GM21737 (cell line): ENCODE data around the gene RAD21L1.

Source experiments
- ATAC-seq: cut with Tn5 transposase; IDR thresholded peaks from one replicate; pipeline ENCODE4 v1.9.1; 2021; ENCODE audit warnings: mild to moderate bottlenecking, moderate library complexity; ENCODE audit not compliant: unreplicated experiment

Gene RAD21L1

DNA sequence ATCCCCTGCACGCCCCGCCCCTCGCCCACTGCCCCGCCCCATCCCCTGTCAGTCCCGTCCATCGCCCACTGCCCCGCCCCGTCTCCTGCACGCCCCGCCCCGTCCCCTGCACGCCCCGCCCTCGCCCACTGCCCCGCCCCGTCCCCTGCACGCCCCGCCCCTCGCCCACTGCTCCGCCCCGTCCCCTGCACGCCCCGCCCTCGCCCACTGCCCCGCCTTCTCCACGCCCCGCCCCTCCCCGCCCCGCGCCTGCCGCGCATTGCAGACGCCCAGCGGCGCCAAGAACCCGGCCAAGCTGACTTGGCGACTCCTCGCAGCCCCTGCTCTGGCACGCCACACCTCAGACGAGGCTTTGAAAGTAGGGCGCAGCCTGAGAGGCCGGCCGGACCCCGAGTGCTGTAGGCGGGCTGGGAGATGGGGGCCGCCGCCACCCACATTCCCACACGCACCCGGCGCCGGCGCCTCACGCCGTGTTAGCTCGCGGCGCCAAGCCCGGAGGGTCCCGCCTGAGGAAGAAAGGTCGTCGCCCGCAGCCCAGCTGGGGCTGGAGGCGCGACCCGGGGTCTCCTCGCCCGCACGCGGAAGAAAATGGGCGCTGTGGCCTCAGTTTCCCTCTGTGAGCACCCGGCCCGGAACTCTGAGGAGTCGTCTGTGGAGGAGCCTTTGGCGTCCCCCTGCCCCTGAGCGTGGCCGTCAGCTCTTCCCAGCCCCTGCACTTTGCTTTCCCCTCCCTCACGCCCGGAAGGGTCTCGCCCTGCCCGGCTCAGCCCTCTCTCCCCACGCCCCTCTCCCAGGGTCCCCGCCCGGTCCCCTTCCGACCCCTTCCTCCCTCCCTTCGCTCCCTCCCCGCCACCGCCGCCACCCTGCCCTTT, at the start of gene RAD21L1:
Gene RAD21L1, plus strand, starts transcription at position 262 of the 872 bp plus-strand sequence. CDS start 2,410 bp downstream, outside the sequence.
- ATAC-seq = no peak

- ATAC-seq = no peak
Observed at GRCh38 chr20:1177680-1178079, 48.2 kb upstream of the RAD21L1 start.

DNA sequence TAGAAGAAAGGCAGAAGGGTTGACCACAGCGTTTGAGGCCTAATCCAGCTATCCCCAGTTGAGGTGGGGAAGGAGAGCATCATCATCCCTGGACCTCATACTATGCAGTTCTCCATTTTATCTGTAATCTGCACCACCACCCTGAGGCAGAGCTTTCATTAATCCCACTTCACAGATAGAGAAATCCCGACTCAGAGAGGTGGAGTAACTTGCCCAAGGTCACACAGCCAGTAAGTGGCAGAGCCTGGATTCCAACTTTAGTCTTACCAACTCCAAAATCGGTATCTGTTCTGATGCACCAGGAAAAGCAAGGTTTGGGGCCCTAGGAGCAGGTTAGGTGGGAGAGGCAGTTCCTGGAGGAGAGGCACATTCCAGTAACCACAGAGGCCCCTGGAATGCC, 47.7 kb upstream of the RAD21L1 start:
- no peak for ATAC-seq

DNA sequence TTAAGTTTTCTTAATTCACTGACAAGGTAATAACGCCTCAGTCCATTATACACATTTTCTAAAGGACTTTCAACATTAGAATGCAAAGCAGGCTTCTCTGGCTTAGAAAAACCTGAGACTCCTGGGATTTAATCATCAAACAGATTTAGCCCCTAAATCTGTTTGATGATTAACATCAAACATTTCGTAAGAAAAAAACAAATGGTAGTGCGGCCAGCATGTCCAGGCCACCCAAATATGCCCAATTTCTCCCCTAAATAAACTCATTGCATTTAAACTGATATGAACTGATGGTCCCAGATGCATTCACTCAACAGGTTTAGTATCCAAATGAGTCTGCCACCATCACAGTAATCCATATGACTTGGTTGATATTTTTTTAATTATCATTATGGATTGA, 47.2 kb upstream of the RAD21L1 start:
- no peak for ATAC-seq

DNA sequence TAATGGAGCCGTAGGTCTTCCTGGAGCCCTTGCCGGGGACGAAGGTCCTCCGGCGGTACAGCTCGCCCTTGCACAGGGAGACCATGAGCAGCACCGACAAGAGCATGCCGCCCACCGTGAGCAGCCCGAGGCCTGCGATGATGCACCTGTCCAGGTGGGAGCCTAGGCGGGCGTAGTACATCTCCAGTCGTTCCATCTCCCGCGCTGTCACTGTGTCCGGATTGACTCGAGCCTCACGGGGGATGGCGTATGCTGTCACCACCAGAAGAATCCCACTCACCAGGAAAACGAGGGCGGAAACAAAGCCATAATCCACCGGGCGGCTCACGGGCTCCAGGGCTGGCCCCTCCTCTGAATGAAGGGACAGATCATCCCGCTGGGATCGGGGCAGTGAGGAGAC, 44.9 kb upstream of the RAD21L1 start:
- no peak for ATAC-seq

DNA sequence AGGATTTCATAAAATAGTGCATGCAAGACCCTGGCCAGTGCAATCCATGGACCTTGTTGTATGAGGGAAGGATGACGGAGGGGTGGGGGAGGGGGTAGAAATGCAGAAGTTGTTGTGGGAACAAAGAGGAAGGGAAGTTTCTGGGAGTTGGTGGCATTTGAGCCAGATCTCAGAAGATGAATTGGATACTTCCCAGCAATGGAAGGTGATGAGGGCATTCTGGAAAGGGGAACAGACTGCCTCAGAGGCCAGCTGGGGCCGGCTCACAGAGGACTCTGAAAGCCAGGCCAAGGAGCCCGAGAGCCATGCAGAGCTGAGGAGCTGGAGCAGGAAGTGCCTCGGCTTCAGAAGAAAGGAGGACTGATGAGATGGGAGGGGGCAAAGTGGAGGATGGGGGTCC, 43.7 kb upstream of the RAD21L1 start:
- no peak for ATAC-seq

- no peak for ATAC-seq
Observed at GRCh38 chr20:1183153-1183552, 42.7 kb upstream of the RAD21L1 start.

GRCh38 chr20:1184260-1184637, 41.6 kb upstream of the RAD21L1 start:
- no peak for ATAC-seq

- no peak for ATAC-seq
Observed at GRCh38 chr20:1184638-1185315, 41.1 kb upstream of the RAD21L1 start, which contains the start of gene TMEM74B. Gene TMEM74B, minus strand, starts transcription at chr20:1184981. Its CDS starts 1,180 bp downstream, at chr20:1183801.

- no peak for ATAC-seq
Observed at GRCh38 chr20:1185316-1185741, 40.5 kb upstream of the RAD21L1 start.

DNA sequence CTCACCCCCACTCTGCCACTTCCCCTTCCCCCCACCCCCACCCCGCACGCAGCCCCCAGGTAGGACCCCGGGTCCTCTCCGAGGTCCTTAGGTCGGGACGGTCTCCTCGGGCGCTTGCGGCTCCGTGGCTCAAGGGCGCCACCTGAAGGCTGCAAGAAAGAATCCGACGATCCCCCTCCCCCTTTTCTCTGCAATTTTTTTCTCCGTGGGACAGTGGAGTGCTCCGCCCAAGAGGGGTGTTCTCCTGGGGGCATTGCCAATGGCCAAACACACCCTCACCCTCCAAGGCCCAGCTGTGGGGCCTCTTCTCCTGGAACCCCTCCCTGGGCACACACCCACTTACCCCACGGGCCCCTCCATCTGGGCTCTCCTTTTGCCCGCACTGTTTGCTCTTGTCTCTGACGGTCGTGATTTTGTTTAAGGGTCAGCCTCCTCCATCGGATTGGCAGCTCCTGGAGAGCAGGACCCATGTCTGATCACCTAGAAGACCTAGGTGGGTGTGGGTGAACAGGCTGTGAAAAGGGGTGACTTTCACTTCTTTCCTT, 40.0 kb upstream of the RAD21L1 start:
- ATAC-seq = no peak

DNA sequence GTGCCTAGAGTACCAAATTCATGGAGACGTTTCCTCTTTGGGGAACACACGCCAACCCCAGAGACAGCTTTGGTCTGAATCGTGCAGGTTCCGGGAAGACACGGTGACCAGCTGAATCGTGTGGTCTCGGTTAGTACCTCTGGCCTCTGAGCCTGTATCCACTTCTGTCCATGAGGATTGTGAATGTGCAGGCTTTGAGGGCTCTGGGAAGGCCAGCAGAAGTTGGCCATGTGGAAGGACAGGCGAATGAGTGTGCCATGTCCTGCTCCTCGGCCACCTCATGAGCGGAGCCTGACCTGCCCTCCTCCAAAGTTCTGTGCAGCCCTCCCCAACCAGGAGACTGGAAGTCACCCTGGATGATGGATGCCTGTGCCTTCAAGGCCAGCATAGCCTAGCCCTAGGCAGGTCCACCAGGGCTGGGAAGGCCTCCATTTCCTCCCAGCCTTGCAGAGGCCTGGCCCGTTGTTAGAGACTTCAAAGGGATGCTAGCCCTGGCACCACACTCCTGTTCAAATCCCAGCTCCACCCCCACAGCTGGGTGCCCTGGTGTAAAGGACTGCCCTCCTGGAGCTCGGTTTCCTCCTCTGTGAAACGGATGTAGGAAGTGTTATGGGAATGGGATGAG, 39.4 kb upstream of the RAD21L1 start:
- ATAC-seq = no peak

DNA sequence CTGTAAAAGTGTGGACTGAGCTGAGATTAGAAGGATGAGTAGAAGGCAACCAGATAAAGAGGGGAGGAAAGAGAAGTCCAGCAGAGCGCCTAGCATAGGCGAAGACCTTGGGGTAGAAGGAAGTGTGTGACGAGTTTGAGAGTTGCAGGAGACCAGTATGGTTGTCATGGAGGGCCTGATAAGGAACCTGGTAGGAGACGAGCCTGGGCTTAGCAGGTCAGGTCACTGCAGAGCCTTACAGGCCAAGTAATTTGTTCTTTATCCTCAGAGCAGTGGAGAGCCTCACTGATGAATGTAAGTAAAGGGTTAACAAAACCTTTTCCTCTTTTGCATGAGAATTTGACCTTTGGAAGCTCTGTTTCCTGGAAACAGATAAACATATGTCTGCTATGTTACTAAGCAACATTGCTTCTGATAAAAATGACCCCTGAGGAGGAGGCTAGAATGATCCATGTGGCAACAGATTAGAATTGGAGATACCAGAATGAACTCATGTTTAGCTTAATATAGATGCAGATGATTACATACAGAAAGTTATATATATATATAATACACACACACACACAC, 38.2 kb upstream of the RAD21L1 start:
- no peak for ATAC-seq

DNA sequence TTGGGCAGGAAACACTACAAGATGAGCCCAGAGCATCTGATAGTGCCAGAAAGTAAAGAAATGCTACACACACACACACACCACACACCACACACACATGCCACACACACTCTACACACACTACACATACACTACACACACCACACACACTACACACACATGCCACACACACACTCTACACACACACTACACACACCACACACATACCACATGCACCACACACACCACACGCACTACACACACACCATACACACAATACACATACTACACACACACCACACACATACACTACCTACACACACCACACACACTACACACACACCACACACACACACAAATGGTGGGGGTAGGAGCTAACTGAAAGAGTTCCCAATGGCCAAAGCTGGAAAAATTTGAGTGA, 37.5 kb upstream of the RAD21L1 start:
- ATAC-seq = no peak

GRCh38 chr20:1189827-1190226, 36.0 kb upstream of the RAD21L1 start:
- ATAC-seq = no peak

- no peak for ATAC-seq
Observed at GRCh38 chr20:1190847-1191246, 35.0 kb upstream of the RAD21L1 start.

DNA sequence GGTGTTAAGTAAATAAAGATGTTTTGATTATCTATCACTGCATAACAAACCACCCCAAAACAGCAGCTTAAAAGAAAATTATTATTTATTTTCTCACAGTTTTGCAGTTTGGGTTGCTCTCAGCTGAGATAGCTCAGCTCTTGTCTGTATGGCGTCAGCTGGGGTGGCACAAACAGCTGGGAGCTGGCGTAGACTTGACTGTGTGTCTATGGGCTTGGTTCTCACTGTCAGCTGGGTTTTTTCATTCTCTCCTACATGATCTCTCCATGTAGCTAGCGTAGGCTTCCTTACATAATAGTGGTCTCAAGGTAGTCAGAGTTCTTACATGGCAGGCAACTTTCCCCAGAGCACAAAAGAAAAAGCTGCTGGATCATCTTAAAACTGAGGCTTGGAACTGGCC, 34.5 kb upstream of the RAD21L1 start:
- ATAC-seq = no peak

GRCh38 chr20:1195226-1195625, 30.6 kb upstream of the RAD21L1 start:
- no peak for ATAC-seq

- no peak for ATAC-seq
Observed at GRCh38 chr20:1196634-1197033, 29.2 kb upstream of the RAD21L1 start.

GRCh38 chr20:1197801-1198200, 28.0 kb upstream of the RAD21L1 start:
- ATAC-seq = no peak

- no peak for ATAC-seq
Observed at GRCh38 chr20:1198751-1199150, 27.1 kb upstream of the RAD21L1 start.
